ENCODE data around the gene CDR2. TPM values are rescaled to one million over a fixed set of nuclear protein-coding genes. Genes with fewer than 3 reads are reported as not detected.

CDR2 gene
- total and polyA plus RNA-seq, 4 donors = 26.4 to 37.9 (median 31.3) TPM

GRCh38 chr16:22315979-22316378, 58.4 kb downstream of the CDR2 start:
- no peak overlapping the region for H3K27ac ChIP-seq (ENCODE audit: low read depth in 1 of 2, low read length in 2 of 2)
- intact Hi-C loops (cut with DNase I) = no loop called here
- no peak for DNase-seq
- 98 to 100% methylated on average over 1 of the region's 1 CpG for WGBS, 2 donors
- H3K27me3 ChIP-seq (ENCODE audit: control insufficient read depth in 1 of 2, insufficient read depth in 2 of 2, low read length in 1 of 2) = no peaks in the 10 kb centered on the region
- no peak overlapping the region for H3K4me3 ChIP-seq (ENCODE audit: low read length in 2 of 2)
- ATAC-seq (ENCODE audit: low FRiP score) = no peak
- H3K4me1 ChIP-seq (ENCODE audit: control insufficient read depth in 1 of 2, insufficient read depth in 2 of 2, low read length in 2 of 2) = no peaks in the 10 kb centered on the region
- H3K9me3 ChIP-seq (ENCODE audit: control insufficient read depth, low read length) = no peaks in the 10 kb centered on the region
- H3K36me3 ChIP-seq (ENCODE audit: control insufficient read depth in 1 of 2, insufficient read depth in 2 of 2, low read length in 1 of 2) = peaks cover 0 to 2% of the 10 kb centered on the region in 2 donors

GRCh38 chr16:22314661-22315626, 59.5 kb downstream of the CDR2 start:
- Histone ChIP-seq H3K36me3 (ENCODE audit: control insufficient read depth in 1 of 2, insufficient read depth in 2 of 2, low read length in 1 of 2) (peaks cover 0 to 2% of the 10 kb centered on the region in 2 donors), H3K27me3 (ENCODE audit: control insufficient read depth in 1 of 2, insufficient read depth in 2 of 2, low read length in 1 of 2) (no peaks in the 10 kb centered on the region), H3K4me3 (ENCODE audit: low read length in 2 of 2) (no peak overlapping the region), H3K27ac (ENCODE audit: low read depth in 1 of 2, low read length in 2 of 2) (no peak overlapping the region), H3K9me3 (ENCODE audit: control insufficient read depth, low read length) (no peaks in the 10 kb centered on the region), H3K4me1 (ENCODE audit: control insufficient read depth in 1 of 2, insufficient read depth in 2 of 2, low read length in 2 of 2) (no peaks in the 10 kb centered on the region)
- 88 to 90% methylated on average over 37 of the region's 37 CpGs for WGBS, 2 donors
- intact Hi-C loops (cut with DNase I) = no loop called here
- no peak for DNase-seq
- ATAC-seq (ENCODE audit: low FRiP score) = no peak

GRCh38 chr16:22313876-22314470, 60.4 kb downstream of the CDR2 start:
- 92 to 93% methylated on average over 10 of the region's 10 CpGs for WGBS, 2 donors
- Histone ChIP-seq H3K27ac (ENCODE audit: low read depth in 1 of 2, low read length in 2 of 2) (no peak overlapping the region), H3K4me1 (ENCODE audit: control insufficient read depth in 1 of 2, insufficient read depth in 2 of 2, low read length in 2 of 2) (no peaks in the 10 kb centered on the region), H3K36me3 (ENCODE audit: control insufficient read depth in 1 of 2, insufficient read depth in 2 of 2, low read length in 1 of 2) (peaks cover 0 to 2% of the 10 kb centered on the region in 2 donors), H3K9me3 (ENCODE audit: control insufficient read depth, low read length) (no peaks in the 10 kb centered on the region), H3K27me3 (ENCODE audit: control insufficient read depth in 1 of 2, insufficient read depth in 2 of 2, low read length in 1 of 2) (no peaks in the 10 kb centered on the region), H3K4me3 (ENCODE audit: low read length in 2 of 2) (no peak overlapping the region)
- intact Hi-C loops (cut with DNase I) = no loop called here
- DNase-seq (no peak), ATAC-seq (ENCODE audit: low FRiP score) (no peak)

GRCh38 chr16:22312897-22313781, 61.3 kb downstream of the CDR2 start:
- no peak overlapping the region for H3K27ac ChIP-seq (ENCODE audit: low read depth in 1 of 2, low read length in 2 of 2)
- intact Hi-C loops (cut with DNase I) = no loop called here
- peaks cover 0 to 5% of the 10 kb centered on the region in 2 donors for H3K36me3 ChIP-seq (ENCODE audit: control insufficient read depth in 1 of 2, insufficient read depth in 2 of 2, low read length in 1 of 2)
- H3K4me3 ChIP-seq (ENCODE audit: low read length in 2 of 2) = no peak overlapping the region
- no peak for ATAC-seq (ENCODE audit: low FRiP score)
- H3K27me3 ChIP-seq (ENCODE audit: control insufficient read depth in 1 of 2, insufficient read depth in 2 of 2, low read length in 1 of 2) = no peaks in the 10 kb centered on the region
- no peaks in the 10 kb centered on the region for H3K9me3 ChIP-seq (ENCODE audit: control insufficient read depth, low read length)
- no peaks in the 10 kb centered on the region for H3K4me1 ChIP-seq (ENCODE audit: control insufficient read depth in 1 of 2, insufficient read depth in 2 of 2, low read length in 2 of 2)
- WGBS, 2 donors = 93% methylated on average over 23 of the region's 23 CpGs
- no peak for DNase-seq

- DNase-seq = no peak
These were observed 62.9 kb downstream of the CDR2 start for GRCh38 chr16:22311520-22311919.

GRCh38 chr16:22308824-22309520, 65.4 kb downstream of the CDR2 start:
- intact Hi-C loops (cut with DNase I) = no loop called here
- H3K27me3 ChIP-seq (ENCODE audit: control insufficient read depth in 1 of 2, insufficient read depth in 2 of 2, low read length in 1 of 2) = no peaks in the 10 kb centered on the region
- DNase-seq = no peak
- 94 to 95% methylated on average over 24 of the region's 24 CpGs for WGBS, 2 donors
- H3K36me3 ChIP-seq (ENCODE audit: control insufficient read depth in 1 of 2, insufficient read depth in 2 of 2, low read length in 1 of 2) = peaks cover 0 to 8% of the 10 kb centered on the region in 2 donors
- no peaks in the 10 kb centered on the region for H3K9me3 ChIP-seq (ENCODE audit: control insufficient read depth, low read length)
- H3K27ac ChIP-seq (ENCODE audit: low read depth in 1 of 2, low read length in 2 of 2) = no peak overlapping the region
- no peak overlapping the region for H3K4me3 ChIP-seq (ENCODE audit: low read length in 2 of 2)
- ATAC-seq (ENCODE audit: low FRiP score) = no peak
- H3K4me1 ChIP-seq (ENCODE audit: control insufficient read depth in 1 of 2, insufficient read depth in 2 of 2, low read length in 2 of 2) = no peaks in the 10 kb centered on the region

More at GRCh38 chr16:22311520-22311919, 62.9 kb downstream of the CDR2 start:
- no peak overlapping the region for H3K4me3 ChIP-seq (ENCODE audit: low read length in 2 of 2)
- H3K9me3 ChIP-seq (ENCODE audit: control insufficient read depth, low read length) = no peaks in the 10 kb centered on the region
- intact Hi-C loops (cut with DNase I) = no loop called here
- H3K27ac ChIP-seq (ENCODE audit: low read depth in 1 of 2, low read length in 2 of 2) = no peak overlapping the region
- WGBS, 2 donors = 92 to 96% methylated on average over 4 of the region's 4 CpGs
- H3K27me3 ChIP-seq (ENCODE audit: control insufficient read depth in 1 of 2, insufficient read depth in 2 of 2, low read length in 1 of 2) = no peaks in the 10 kb centered on the region
- no peak for ATAC-seq (ENCODE audit: low FRiP score)
- peaks cover 0 to 5% of the 10 kb centered on the region in 2 donors for H3K36me3 ChIP-seq (ENCODE audit: control insufficient read depth in 1 of 2, insufficient read depth in 2 of 2, low read length in 1 of 2)
- H3K4me1 ChIP-seq (ENCODE audit: control insufficient read depth in 1 of 2, insufficient read depth in 2 of 2, low read length in 2 of 2) = no peaks in the 10 kb centered on the region

- no peak for DNase-seq
- 91 to 95% methylated on average over 10 of the region's 10 CpGs for WGBS, 2 donors
- no peak overlapping the region for H3K4me3 ChIP-seq (ENCODE audit: low read length in 2 of 2)
- H3K36me3 ChIP-seq (ENCODE audit: control insufficient read depth in 1 of 2, insufficient read depth in 2 of 2, low read length in 1 of 2) = peaks cover 0 to 8% of the 10 kb centered on the region in 2 donors
- ATAC-seq (ENCODE audit: low FRiP score) = no peak
- no peaks in the 10 kb centered on the region for H3K9me3 ChIP-seq (ENCODE audit: control insufficient read depth, low read length)
- H3K27ac ChIP-seq (ENCODE audit: low read depth in 1 of 2, low read length in 2 of 2) = no peak overlapping the region
- H3K4me1 ChIP-seq (ENCODE audit: control insufficient read depth in 1 of 2, insufficient read depth in 2 of 2, low read length in 2 of 2) = no peaks in the 10 kb centered on the region
- H3K27me3 ChIP-seq (ENCODE audit: control insufficient read depth in 1 of 2, insufficient read depth in 2 of 2, low read length in 1 of 2) = no peaks in the 10 kb centered on the region
- intact Hi-C loops (cut with DNase I) = no loop called here
These were observed 66.6 kb downstream of the CDR2 start for GRCh38 chr16:22307838-22308237.

GRCh38 chr16:22306788-22307187, 67.6 kb downstream of the CDR2 start:
- intact Hi-C loops (cut with DNase I) = no loop called here
- Histone ChIP-seq H3K27me3 (ENCODE audit: control insufficient read depth in 1 of 2, insufficient read depth in 2 of 2, low read length in 1 of 2) (no peaks in the 10 kb centered on the region), H3K9me3 (ENCODE audit: control insufficient read depth, low read length) (no peaks in the 10 kb centered on the region), H3K4me3 (ENCODE audit: low read length in 2 of 2) (no peak overlapping the region), H3K36me3 (ENCODE audit: control insufficient read depth in 1 of 2, insufficient read depth in 2 of 2, low read length in 1 of 2) (peaks cover 0 to 9% of the 10 kb centered on the region in 2 donors), H3K27ac (ENCODE audit: low read depth in 1 of 2, low read length in 2 of 2) (no peak overlapping the region), H3K4me1 (ENCODE audit: control insufficient read depth in 1 of 2, insufficient read depth in 2 of 2, low read length in 2 of 2) (no peaks in the 10 kb centered on the region)
- WGBS, 2 donors = 86 to 89% methylated on average over 9 of the region's 9 CpGs
- DNase-seq (no peak), ATAC-seq (ENCODE audit: low FRiP score) (no peak)

All from aorta (tissue), 5 donors.